OCI-M1 (cell line): ENCODE measurements around the gene SEMA4F.

ENCODE experiments used
- DNase-seq: peaks from one replicate; lab custom pipeline; 2025; lab: John Stamatoyannopoulos, UW

The SEMA4F gene

DNA sequence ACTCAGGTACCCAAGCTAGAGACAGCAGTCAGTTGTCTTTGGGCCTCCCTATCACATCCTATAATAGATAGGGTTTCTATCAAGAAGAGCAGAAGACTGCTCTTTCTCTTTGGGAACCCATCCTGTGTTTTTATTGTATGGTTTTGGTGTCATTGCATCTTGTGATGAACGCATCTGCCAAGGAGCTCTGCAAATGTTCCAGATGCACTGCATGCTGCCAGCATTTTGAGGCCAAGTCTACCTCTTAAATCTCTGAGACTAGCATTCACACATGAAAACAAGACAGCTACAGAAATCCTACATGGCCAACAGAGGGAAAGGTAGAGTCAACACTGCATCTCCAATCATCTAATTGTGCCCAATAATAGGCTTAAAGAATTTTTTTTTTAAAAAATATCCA lies 14.0 kb downstream of the SEMA4F start:
- DNase-seq: no peak

DNA sequence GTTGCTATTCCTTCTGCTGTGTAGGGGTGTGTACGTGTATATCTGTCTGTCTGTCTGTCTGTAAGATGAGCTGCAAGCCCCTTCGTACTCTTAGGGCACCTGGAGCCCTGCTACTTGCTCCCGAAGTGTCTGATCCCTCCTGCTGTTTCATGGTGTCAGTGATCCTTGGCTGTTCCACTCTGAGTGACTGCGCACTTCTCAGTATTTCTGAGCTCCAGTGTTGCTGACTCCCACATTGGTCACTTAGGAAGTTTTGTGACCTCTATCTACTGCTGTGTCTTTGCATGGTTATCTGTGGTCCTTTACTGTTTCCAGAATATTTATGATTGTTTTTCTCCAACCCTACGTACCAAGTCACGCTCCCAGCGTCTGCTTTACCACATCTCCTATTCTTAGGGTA lies 16.2 kb downstream of the SEMA4F start:
- no peak for DNase-seq

DNA sequence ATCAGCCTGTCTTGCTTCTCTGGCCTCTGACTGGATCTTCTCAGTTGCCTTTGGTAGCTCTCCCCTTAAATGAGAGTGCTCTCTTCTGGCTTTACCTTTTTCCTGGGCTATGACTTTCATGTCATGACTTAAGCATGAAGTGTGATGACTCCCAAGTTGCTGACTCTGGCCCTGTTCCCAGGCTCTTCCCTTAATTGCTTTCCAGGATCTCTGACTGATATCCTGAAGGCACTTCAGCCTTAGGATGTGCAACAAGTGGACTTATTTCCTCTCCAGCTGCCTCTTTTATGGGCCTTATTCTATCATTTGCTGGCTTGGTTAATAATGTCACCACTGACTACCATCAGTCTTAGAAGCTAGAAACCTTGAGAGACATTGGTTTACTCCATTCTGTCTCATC lies 17.4 kb downstream of the SEMA4F start:
- no peak for DNase-seq

DNA sequence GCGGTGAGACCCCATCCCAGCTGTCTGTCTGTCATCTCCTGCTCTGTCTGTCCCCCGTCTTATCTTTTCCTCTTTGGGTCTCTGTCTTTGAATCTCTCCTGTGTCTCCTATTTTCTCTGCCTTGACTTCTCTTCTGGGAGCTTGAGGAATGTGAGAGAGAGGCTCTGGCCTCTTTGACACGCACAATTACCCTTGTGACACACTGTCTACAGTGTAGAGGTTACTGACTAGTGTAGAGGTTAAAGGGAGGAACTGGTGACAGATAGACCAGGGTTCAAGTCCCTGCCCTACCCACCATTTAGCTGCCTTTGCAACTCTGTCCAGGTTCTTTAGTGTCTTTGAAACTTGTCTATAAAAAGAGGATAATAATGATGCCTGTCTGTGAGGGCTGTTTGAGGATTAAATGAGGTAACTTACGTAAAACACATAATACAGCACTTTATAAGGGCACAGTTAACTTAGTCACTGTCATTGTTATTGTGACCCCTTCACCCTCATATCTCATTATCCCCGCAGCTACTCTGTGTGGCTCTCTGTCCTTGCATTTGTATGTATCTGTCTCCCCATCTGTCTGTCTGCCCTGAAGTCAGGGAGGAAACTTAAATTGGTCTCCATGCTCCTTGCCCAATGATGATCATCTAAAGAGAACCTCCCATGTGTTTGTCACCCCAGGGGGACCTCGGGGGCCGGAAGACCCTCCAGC lies 19.9 kb downstream of the SEMA4F start:
- DNase-seq: no peak

DNA sequence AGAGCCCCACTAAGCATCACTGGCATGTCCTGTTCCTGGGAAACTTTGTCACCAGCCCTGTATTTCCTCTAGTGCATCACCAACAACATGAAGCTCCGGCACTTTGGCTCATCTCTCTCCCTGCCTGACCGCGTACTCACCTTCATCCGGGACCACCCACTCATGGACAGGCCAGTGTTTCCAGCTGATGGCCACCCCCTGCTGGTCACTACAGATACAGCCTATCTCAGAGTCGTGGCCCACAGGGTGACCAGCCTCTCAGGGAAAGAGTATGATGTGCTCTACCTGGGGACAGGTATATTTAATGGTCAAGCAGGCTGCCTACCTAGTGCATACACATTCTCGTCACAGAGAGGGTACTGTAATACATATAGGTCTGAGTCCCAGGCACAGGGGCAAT lies 21.0 kb downstream of the SEMA4F start:
- DNase-seq: no peak

DNA sequence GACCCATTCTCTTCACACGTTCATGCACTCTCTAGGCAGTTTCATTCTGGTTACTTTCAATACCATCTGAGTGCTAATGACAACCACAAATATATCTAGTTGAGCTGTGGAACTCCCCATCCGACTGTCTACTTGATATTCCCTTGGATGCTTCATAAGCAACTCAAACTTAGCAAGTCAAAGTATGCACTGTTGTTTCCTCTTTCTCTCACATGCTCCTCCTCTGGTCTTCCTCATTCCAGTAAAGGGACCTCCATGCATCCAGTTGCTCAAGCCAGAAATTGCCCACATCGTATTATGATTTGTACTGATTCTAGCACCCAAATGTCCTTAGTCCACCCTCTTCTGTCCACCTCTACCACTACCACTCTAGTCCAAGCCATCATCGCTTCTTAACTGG lies 22.3 kb downstream of the SEMA4F start:
- DNase-seq: no peak

DNA sequence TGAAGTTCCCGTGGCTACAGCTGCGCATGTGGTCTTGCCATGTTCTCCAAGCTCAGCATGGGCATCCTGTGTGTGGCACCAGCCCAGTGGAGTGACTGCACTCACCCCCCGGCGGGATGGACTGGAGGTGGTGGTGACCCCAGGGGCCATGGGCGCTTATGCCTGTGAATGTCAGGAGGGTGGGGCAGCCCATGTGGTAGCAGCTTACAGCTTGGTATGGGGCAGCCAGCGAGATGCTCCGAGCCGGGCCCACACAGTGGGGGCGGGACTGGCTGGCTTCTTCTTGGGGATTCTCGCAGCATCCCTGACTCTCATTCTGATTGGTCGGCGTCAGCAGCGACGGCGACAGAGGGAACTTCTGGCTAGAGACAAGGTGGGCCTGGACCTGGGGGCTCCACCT lies 25.6 kb downstream of the SEMA4F start:
- DNase-seq: no peak

DNA sequence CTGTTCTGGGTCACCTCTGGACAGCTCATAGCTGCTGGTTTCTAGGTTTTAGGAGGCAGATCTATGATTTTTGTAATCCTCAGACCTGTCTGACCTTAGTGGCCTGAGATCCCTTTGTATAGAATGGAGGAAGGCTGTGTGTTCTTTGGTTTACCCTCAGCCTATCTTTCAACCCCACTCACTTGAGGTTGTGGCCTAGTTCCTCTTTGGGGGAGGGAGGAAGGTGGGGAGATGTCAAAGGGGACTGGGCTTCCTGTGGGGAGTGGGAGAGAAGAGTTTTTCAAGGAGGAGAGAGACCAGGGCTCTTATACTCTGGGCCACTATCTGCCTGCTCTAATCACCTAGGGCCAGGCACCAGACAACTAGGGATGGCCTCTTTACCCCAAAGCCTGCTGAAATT lies 28.5 kb downstream of the SEMA4F start:
- DNase-seq: peak; percentile 72

DNA sequence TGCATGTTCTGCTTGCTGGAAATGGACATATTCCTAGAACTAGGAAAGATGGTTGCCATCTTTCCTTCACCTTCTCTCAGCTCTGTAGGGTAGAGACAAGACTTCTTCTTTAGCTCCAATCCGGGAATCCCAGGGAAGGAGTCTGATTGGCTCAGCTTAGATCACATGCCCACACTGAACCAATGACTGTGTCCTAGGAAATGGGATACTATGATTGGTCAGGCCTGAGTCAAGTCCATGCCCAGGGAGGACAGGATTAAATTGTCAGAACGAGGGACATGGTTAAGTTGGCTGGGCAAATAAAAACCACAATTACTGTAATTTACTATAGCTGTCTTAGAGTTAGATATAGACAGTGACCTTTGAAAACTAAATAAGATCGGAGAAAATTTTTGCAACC lies 31.4 kb downstream of the SEMA4F start:
- no peak for DNase-seq

DNA sequence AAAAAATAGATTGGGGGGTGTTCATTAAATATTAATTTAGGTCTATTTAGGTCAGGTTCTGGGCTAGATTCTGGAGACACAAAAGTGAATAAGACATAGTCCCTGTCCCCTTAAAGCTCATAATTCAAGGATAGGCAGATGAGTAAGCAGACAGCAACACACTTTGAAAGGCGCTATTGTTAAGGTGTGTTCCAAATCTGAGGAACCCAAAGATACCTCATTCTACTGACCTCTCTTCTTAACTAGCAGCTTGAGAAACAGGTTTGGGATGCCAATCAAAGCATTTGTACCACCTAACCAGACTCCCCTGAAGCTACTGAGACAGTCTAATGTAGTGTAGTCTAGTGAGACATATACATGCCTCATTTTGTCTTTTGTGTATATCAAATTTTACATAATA lies 34.8 kb downstream of the SEMA4F start:
- no peak for DNase-seq

DNA sequence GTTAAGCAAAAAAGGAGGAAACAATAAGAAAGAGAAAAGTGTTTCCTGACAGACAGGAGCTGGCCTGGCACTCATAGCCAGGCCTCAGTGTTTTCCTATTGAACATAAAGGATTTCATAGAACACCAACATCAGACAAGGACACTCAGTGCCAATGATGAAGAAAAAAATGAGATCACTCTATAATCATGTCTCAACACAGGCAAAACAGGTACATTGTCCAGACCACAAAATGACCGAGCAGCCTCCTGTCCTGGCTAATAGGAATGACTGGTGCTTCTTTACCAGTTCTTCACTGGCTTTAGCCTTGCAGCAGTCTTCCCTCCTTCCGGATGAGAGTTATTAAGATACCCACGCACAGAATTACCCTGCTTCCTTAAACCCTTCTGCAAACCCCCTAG lies 35.6 kb downstream of the SEMA4F start:
- DNase-seq: no peak

DNA sequence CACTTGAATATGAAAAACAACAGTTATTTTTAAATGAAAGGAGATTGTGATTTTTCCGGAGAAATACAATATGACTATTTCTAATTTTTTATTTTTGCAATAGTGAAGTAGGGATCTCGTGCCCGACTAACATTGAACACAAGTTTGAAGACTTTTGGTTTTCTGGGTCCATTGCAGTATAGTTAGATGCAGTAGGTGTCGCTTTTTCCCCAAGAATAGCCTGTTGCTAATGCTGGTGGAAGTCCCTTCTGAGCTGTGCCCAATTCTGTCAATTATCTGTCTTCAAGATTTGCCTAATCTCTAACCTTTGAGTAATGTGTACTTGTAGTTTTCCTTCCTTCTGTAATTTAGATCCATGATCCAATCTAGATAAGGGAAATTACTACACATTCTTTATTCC lies 36.5 kb downstream of the SEMA4F start:
- peak; percentile 78 for DNase-seq

DNA sequence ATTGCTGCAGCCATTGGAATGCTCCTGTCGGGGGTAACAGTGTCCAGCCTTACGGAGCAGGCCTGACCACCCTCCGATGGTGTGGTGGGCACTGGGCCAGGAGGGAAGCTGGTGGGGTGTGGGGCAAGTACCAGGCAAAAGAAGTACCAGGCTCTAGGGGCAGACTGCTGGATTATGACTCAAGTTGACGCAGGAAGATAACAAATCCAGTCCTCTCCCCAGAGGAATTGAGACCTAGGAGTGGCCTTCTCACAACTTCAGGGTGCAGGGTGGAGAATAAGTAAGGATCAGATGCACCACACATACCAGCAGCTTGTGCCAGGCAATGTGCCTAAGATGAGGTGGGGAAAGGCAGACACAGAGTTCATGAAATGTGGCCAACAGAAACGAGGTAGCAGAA lies 37.9 kb downstream of the SEMA4F start:
- no peak for DNase-seq

DNA sequence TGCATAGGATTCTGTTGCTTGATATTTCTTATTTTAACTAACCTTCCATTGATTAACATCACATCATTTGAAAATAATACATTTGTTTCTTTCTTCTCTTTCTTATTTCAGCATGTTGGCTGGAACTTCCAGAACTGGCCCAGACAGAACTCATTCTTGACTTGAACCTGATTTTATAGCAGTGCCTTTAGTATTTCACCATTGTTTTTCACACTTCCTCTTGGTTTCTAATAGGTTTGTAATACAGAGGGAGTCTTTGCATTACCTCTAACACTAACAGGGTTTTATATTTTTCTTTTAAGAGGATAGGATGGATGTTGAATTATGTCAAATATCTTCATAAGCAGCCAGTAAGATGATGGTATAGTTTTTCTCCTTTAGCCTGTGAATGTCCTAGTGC lies 39.2 kb downstream of the SEMA4F start:
- no peak for DNase-seq

DNA sequence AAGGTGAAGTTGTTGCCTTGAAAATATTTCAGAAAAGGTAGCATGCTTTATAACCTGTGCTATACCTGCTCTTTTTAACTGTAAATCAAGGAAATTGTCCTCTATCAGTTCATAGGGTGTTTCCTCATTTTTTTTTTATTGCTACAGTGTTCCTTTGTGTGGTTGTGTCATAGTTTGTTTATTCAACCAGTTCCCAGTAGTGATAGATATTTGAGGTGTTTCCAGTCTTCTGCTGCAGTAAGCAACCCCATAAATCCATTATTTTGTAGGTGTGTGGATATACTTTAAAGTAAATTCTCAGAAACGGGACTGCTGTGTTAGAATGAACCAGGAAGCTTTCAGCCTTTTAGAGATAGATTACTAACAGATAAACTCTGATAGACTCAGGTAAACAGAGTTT lies 39.6 kb downstream of the SEMA4F start:
- DNase-seq: no peak

DNA sequence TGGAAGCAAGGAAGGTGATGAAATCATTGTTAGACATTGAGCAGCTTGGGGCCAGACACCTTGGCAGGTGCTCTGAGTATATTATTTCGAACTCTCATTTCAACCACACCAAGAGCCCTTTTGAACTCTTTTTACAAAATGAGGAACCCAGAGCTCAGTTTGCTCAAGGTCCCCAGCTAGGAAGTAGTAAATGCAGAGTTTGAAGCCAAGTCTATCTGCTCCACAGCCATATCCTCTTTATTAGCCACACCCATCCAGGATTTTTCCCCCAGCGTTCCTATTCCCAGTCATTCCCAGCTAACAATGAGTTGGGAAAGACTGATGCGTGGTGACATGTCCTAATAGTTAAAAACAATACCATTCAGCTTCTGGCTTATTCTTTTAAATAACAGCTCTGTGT lies 40.2 kb downstream of the SEMA4F start:
- no peak for DNase-seq

DNA sequence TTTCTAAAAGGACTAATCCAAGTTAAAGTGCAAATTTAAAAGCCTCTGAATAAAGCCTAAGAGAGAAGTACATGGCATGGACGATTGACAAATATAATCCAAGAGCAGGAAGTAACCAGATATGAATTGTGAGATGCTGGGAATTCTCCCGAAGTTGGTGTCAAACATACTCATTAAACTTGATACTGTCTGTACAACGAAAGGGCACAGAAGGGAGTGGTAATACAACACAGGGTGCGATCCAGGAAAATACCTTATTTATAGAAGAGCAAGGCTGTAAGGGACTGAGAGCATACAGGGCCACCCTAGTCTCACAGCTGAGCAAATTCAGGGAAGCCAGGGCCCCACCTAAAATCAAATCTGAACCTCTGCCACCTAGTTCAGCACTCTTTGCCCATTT lies 41.6 kb downstream of the SEMA4F start:
- DNase-seq: no peak

DNA sequence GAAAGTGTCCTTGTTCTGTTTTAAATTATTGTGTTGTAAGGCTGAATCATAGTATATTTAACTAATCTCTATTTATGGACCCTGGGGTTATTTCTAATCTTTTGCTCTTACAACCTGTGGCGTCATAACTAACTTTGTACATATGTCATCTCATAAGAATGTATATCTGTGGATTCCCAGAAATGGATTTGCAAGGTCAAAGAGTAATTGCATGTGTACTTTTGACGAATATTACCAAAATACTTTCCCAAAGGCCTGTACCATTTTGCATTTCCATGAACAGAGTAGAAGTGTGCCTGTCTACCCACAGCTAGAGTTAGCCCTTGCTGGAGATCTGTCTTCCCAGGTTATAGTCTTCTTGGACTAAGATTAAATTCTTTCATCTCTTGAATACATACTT lies 42.8 kb downstream of the SEMA4F start:
- DNase-seq: no peak

DNA sequence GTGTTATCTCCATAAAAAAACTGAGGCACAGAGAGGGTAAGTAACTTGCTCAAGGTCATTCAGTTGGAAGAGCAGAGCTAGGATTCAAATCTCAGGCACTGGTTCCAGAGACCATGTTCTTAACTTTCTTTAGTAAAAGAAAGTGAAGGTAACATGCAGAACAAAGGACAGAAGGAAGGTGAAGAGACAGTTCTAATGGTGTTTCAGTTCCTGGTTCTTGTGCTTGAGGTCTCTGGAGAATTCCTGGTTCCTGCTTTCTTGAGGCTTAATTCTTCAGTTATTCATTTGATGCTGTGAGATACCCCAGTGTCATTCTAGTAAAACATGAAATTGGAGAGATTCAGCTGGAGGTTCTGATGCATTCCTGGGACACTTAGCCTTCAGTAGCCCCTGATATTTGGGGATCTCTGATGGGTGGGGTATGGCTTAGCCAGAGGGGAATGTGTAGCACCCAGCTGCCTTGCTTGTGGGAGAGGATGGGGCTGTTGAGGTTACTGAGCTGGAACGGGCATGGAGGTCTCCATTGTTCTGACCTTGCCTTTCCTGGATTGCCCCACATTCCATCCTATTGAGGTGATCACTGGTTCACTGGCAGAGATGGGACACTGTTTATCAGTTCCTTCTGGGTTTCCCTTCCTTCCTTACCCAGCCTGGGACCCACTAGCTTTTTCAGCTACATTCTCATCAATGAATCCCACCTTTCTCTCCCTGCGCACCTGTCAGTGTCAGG lies 46.8 kb downstream of the SEMA4F start:
- DNase-seq: no peak

DNA sequence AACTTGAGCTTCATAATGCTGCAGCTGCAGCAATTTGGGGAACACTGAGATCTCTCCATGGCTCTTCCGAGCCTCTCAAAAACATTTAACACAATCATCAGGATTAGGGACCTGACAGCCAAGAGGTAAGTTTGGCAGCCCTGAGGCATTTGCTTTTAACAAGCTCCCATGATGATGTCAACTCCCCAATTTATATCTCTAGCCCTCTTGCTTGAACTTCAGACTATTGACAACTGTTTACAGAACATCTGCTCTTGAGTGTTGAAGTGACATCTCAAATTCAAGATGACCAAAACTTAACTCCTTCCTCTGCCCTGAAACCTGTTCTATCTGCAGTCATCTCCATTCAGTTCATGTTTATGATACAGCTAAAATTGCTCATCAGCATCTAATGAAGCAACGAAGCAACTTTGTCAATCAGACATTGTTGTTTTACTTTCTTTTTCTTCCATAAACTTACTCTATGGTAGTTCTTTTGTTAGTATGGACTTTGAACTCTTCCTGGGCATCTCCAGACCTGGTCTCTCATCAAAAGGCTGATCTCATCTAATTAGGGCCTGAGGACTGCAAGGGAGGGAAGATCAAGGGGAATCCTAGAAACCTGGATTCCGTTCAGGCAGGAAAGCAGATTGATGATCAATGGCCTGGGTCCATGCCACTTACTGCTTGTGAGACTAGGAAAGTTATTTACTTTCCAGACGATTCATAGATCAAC lies 48.1 kb downstream of the SEMA4F start:
- no peak for DNase-seq

DNA sequence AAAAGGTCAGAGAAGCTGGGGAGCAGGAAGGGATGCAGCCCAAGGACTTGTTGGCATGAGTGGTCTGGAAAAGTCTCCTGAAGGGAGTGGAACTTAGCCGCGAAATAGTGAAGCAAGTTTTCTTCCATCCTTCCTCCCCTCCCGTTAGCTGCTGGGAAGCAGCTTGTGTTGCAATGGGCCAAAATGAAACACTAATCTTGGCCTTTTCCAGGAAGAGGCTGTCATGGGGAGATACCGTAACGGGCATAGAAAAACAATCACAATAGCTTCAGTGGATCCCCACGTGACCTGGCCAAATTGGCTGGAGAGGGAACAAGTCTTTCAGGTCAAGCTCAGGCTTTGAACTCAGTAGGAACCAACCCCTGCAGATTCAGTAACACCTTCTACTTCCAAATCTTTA lies 49.3 kb downstream of the SEMA4F start:
- peak; percentile 44 for DNase-seq

DNA sequence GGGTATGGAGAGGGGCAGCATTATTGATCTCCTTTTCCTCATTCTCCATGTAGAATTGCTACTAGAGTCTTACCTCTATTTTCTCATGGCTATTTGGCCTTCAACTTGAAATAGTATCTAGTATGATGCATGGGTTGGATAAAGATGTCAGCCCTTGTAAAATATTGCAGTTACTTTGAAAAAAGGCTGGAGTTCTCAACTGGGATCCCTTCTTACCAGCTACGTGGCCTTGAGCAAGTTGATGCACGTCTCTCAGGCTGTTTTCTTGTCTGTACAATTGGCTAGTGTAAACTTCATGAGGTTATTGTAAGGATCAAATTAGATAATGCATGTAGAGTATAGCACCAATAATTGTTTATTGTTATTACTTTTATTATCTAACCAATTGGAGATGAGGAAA lies 50.2 kb downstream of the SEMA4F start:
- DNase-seq: no peak

DNA sequence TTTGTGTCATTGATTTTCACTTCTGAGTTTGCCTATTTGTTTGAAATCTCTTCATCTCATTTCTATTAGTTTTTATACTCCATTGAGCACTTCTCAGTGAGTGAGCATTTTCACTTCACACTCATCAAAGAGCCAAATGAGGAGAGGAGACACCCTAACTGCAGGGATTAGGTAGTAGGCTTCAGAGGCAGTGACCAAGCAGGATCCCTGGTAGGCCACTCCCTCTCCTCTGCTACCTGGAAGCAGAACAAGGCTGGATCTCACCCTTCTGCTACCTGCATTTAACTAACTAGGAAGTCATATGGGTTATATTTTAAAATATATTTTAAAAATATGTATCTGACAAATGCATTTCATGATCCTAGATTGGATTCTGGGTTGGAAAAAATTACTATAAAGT lies 52.7 kb downstream of the SEMA4F start:
- no peak for DNase-seq
